Transverse colon (tissue), 4 donors: Measurements from ENCODE around the gene ANAPC5. TPM values are rescaled to one million over a fixed set of nuclear protein-coding genes. Genes with fewer than 3 reads are reported as not detected.

Source experiments
- DNase-seq: peaks from one replicate; pipeline ENCODE4 v3.0.0-alpha.2; 2019
- H3K27ac ChIP-seq, 4 donors: fragments of 200-600 bp; sonication (generic); 2 replicates each; pipeline ENCODE4 v1.5.1; 2016 to 2018; ENCODE audit warnings: inconsistent platforms in 4 of 4
- H3K27me3 ChIP-seq: fragments of 200-600 bp; sonication (generic); 2 replicates; pipeline ENCODE4 v1.5.1; 2017; ENCODE audit warnings: inconsistent platforms
- H3K36me3 ChIP-seq, 4 donors: fragments of 200-600 bp; sonication (generic); 2 replicates each; pipeline ENCODE4 v1.5.1; 2017 to 2019; ENCODE audit warnings: inconsistent platforms in 4 of 4
- H3K4me1 ChIP-seq, 4 donors: fragments of 200-600 bp; sonication (generic); 2 replicates each; pipeline ENCODE4 v1.5.1; 2017 to 2020; ENCODE audit warnings: inconsistent platforms in 4 of 4
- H3K4me3 ChIP-seq, 4 donors: fragments of 200-600 bp; sonication (generic); 1 replicate in 1 of 4; 2 replicates in 3 of 4; pipeline versions ENCODE4 v1.5.1 to v1.6.1; 2017 to 2019; ENCODE audit warnings: inconsistent platforms in 4 of 4
- H3K9me3 ChIP-seq, 2 donors: fragments of 200-600 bp; sonication (generic); 2 replicates each; pipeline ENCODE4 v1.5.1; 2017 to 2019; ENCODE audit warnings: inconsistent platforms in 2 of 2
- CTCF ChIP-seq, 5 experiments: fragments of 200-600 bp in 3 of 5; fragments of 450-650 bp in 2 of 5; sonication (generic) in 3 of 5; IDR thresholded peaks; 1 replicate in 2 of 5; 2 replicates in 3 of 5; pipeline ENCODE4 v1.5.1; 2016 to 2017; ENCODE audit warnings: antibody characterized with exemption in 5 of 5, inconsistent platforms in 3 of 5, mild to moderate bottlenecking in 2 of 5, moderate library complexity in 1 of 5
- EP300 ChIP-seq: sonication (generic); formaldehyde crosslinking; IDR thresholded peaks from one replicate; pipeline ENCODE4 v1.6.1; 2017; ENCODE audit warnings: antibody characterized with exemption, low read depth
- POLR2A ChIP-seq: fragments of 450-650 bp; IDR thresholded peaks from one replicate; pipeline ENCODE4 v1.6.1; 2016; ENCODE audit warnings: antibody characterized with exemption, mild to moderate bottlenecking, moderate library complexity
- POLR2AphosphoS5 ChIP-seq, 3 donors: sonication (generic); formaldehyde crosslinking; IDR thresholded peaks; one replicate each; pipeline ENCODE4 v1.6.1; 2016; ENCODE audit warnings: antibody characterized with exemption in 3 of 3
- WGBS, 2 donors: methylation state at CpG; one replicate each; pipeline ENCODE4 v1.1.5; 2018; ENCODE audit warnings: low coverage in 1 of 2; 5-methylcytosine and 5-hydroxymethylcytosine counted together
- in situ Hi-C, 4 donors: fragments of 200-750 bp; cut with MboI; loops; one replicate each; pipeline versions ENCODE4 v1.15.0 to v1.15.1; 2017; ENCODE audit warnings: low sequenced_read_pairs in 3 of 4, low pct_ligation_motif_present in 1 of 4, low pct_unique_long_range_greater_than_20kb in 1 of 4
- intact Hi-C: fragments of 100-400 bp; cut with DNase I; formaldehyde crosslinking; loops from one replicate; pipeline ENCODE4 v1.15.1; 2023; ENCODE audit warnings: low total_unique reads
- total RNA-seq, 4 donors: library from RNA; depleted of rRNA; stranded (reverse); fragments of >200 nt; gene quantifications; one replicate each; pipeline ENCODE4 v1.1.0, GENCODE V29; 2016

ANAPC5 gene
- total RNA-seq, 4 donors from 2014 or later: 101 to 184 (median 129) TPM

- Histone ChIP-seq H3K27ac (no peak overlapping the region), H3K4me1 (no peaks in the 10 kb centered on the region), H3K9me3 (no peaks in the 10 kb centered on the region), H3K4me3 (no peak overlapping the region), H3K36me3 (peaks cover 0 to 38% (median 7%) of the 10 kb centered on the region in 4 donors), H3K27me3 (no peaks in the 10 kb centered on the region)
- DNase-seq: no peak
- intact Hi-C loops (no loop called here), in situ Hi-C loops (no loop called here)
- 92 to 100% methylated on average over 1 of the region's 1 CpG for WGBS, 2 donors
- TF ChIP-seq POLR2A (no peak), EP300 (no peak), POLR2AphosphoS5 (IDR thresholded peaks at IDR 0.05) (no peak), CTCF (IDR thresholded peaks at IDR 0.05) (no peak)
Measured at GRCh38 chr12:121267822-121268221, 84.4 kb downstream of the ANAPC5 start.

GRCh38 chr12:121264951-121265515 lies 87.2 kb downstream of the ANAPC5 start:
- 88 to 97% methylated on average over 9 to 10 of the region's 10 CpGs for WGBS, 2 donors
- Histone ChIP-seq H3K4me3 (no peak overlapping the region), H3K4me1 (no peaks in the 10 kb centered on the region), H3K36me3 (peaks cover 0 to 50% (median 15%) of the 10 kb centered on the region in 4 donors), H3K27me3 (no peaks in the 10 kb centered on the region), H3K27ac (no peak overlapping the region), H3K9me3 (no peaks in the 10 kb centered on the region)
- intact Hi-C loops: no loop called here
- no peak for DNase-seq
- no peak for TF ChIP-seq EP300
- TF ChIP-seq CTCF (IDR thresholded peaks at IDR 0.05): no peak
- no peak for TF ChIP-seq POLR2AphosphoS5 (IDR thresholded peaks at IDR 0.05)
- in situ Hi-C loops: no loop called here

- TF ChIP-seq CTCF (IDR thresholded peaks at IDR 0.05) (no peak), POLR2AphosphoS5 (IDR thresholded peaks at IDR 0.05) (no peak), EP300 (no peak), POLR2A (no peak)
- WGBS, 2 donors: 95% methylated on average over 8 of the region's 8 CpGs; no CpG with 5 or more reads in 1 of the 2 donors
- Histone ChIP-seq H3K27me3 (no peaks in the 10 kb centered on the region), H3K9me3 (no peaks in the 10 kb centered on the region), H3K4me3 (no peak overlapping the region), H3K4me1 (no peaks in the 10 kb centered on the region), H3K27ac (no peak overlapping the region), H3K36me3 (peaks cover 0 to 50% (median 17%) of the 10 kb centered on the region in 4 donors)
- intact Hi-C loops (no loop called here), in situ Hi-C loops (no loop called here)
- no peak for DNase-seq
Measured at GRCh38 chr12:121264135-121264534, 88.1 kb downstream of the ANAPC5 start.

- DNase-seq: no peak
- in situ Hi-C loops: no loop called here
- no peaks in the 10 kb centered on the region for H3K4me1 ChIP-seq
- H3K9me3 ChIP-seq: no peaks in the 10 kb centered on the region
- intact Hi-C loops: no loop called here
- H3K4me3 ChIP-seq: no peak overlapping the region
- TF ChIP-seq CTCF (IDR thresholded peaks at IDR 0.05) (no peak), POLR2AphosphoS5 (IDR thresholded peaks at IDR 0.05) (no peak), EP300 (no peak), POLR2A (no peak)
- WGBS, 2 donors: 89 to 98% methylated on average over 7 to 10 of the region's 10 CpGs
- H3K27me3 ChIP-seq: no peaks in the 10 kb centered on the region
- H3K36me3 ChIP-seq: peaks cover 0 to 47% (median 17%) of the 10 kb centered on the region in 4 donors
- no peak overlapping the region for H3K27ac ChIP-seq
Measured at GRCh38 chr12:121263206-121263935, 88.8 kb downstream of the ANAPC5 start.
